Ovary (tissue), 3 donors: ENCODE results near the gene KMO.

Experiments
- EP300 ChIP-seq: sonication (generic); formaldehyde crosslinking; IDR thresholded peaks from one replicate; pipeline ENCODE4 v1.6.1; 2017; ENCODE audit warnings: antibody characterized with exemption
- TF ChIP-seq, protein P1 (sequence below), 3 donors: fragments of 450-650 bp in 2 of 3; fragments of 200-600 bp in 1 of 3; IDR thresholded peaks; one replicate each; pipeline versions ENCODE4 v1.5.1 to v1.8.0; 2016 to 2022; ENCODE audit warnings: antibody characterized with exemption in 3 of 3, mild to moderate bottlenecking in 1 of 3
- donor health status: DM: no; HTN: no; CAD: no.

DNA sequence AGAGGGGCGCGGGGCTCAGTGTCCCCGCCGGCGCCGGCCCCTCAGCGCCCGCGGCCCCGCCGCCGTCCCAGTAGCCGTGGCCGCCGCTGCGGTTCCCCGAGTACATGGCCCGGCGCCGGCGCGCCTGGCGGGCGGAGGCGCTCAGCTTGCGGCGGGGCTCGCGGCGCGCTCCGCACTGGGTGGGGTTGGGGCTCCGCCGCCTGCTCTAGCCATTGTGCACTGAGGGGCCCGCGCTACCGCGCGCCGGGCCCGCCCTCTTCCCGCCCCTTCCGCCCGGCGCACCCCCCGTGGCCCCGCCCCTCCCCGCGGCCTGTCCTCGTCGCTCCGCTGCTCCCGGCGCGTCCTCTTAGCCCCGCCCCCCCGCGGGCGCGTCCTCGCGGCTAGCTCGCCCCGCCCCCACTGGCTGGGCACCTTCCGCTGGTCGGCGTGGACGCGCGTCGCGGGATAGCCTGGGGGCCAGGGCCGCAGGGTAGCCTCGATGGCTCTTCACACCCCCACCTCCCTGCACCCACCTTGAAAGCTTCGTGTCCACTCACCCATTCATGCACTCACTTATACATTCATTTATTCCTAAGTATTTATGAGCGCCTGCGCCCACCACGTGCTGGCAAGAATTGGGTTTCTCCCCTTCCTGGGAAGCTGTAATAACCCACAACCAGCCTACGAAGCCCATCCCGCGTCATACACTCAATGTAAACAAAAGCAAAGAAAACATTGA is 108.1 kb downstream of the KMO start, which contains the start of the genes CHML and OPN3:
- TF ChIP-seq, protein P1, sequence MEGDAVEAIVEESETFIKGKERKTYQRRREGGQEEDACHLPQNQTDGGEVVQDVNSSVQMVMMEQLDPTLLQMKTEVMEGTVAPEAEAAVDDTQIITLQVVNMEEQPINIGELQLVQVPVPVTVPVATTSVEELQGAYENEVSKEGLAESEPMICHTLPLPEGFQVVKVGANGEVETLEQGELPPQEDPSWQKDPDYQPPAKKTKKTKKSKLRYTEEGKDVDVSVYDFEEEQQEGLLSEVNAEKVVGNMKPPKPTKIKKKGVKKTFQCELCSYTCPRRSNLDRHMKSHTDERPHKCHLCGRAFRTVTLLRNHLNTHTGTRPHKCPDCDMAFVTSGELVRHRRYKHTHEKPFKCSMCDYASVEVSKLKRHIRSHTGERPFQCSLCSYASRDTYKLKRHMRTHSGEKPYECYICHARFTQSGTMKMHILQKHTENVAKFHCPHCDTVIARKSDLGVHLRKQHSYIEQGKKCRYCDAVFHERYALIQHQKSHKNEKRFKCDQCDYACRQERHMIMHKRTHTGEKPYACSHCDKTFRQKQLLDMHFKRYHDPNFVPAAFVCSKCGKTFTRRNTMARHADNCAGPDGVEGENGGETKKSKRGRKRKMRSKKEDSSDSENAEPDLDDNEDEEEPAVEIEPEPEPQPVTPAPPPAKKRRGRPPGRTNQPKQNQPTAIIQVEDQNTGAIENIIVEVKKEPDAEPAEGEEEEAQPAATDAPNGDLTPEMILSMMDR (IDR thresholded peaks at IDR 0.05), result no peak
- TF ChIP-seq EP300, result no peak
